ENCODE measurements around the gene SPTBN1. TPM values are rescaled to one million over a fixed set of nuclear protein-coding genes. Genes with fewer than 3 reads are reported as not detected.

The SPTBN1 gene
- total RNA-seq, 1 donor from 2014 or later = 680 TPM

GRCh38 chr2:54603796-54604195, 147.7 kb downstream of the SPTBN1 start:
- no peak for DNase-seq (ENCODE audit: extremely low read depth, low read depth, low spot score)

- no peak for DNase-seq (ENCODE audit: extremely low read depth, low read depth, low spot score)
Observed at GRCh38 chr2:54604871-54605270, 148.7 kb downstream of the SPTBN1 start.

GRCh38 chr2:54605836-54606235, 149.7 kb downstream of the SPTBN1 start:
- no peak for DNase-seq (ENCODE audit: extremely low read depth, low read depth, low spot score)

- no peak for DNase-seq (ENCODE audit: extremely low read depth, low read depth, low spot score)
Observed at GRCh38 chr2:54606393-54606958, 150.3 kb downstream of the SPTBN1 start.

- DNase-seq (ENCODE audit: extremely low read depth, low read depth, low spot score) = no peak
Observed at GRCh38 chr2:54608224-54608623, 152.1 kb downstream of the SPTBN1 start.

- DNase-seq (ENCODE audit: extremely low read depth, low read depth, low spot score) = no peak
Observed at GRCh38 chr2:54609241-54609640, 153.1 kb downstream of the SPTBN1 start.

GRCh38 chr2:54609647-54610046, 153.5 kb downstream of the SPTBN1 start:
- no peak for DNase-seq (ENCODE audit: extremely low read depth, low read depth, low spot score)

- DNase-seq (ENCODE audit: extremely low read depth, low read depth, low spot score) = no peak
Observed at GRCh38 chr2:54610700-54611099, 154.6 kb downstream of the SPTBN1 start.

- no peak for DNase-seq (ENCODE audit: extremely low read depth, low read depth, low spot score)
Observed at GRCh38 chr2:54611830-54612545, 155.9 kb downstream of the SPTBN1 start.

- DNase-seq (ENCODE audit: extremely low read depth, low read depth, low spot score) = no peak
Observed at GRCh38 chr2:54613386-54613785, 157.3 kb downstream of the SPTBN1 start.

GRCh38 chr2:54613794-54614257, 157.7 kb downstream of the SPTBN1 start:
- no peak for DNase-seq (ENCODE audit: extremely low read depth, low read depth, low spot score)

GRCh38 chr2:54614819-54615218, 158.7 kb downstream of the SPTBN1 start:
- no peak for DNase-seq (ENCODE audit: extremely low read depth, low read depth, low spot score)

GRCh38 chr2:54615832-54616534, 159.9 kb downstream of the SPTBN1 start:
- DNase-seq (ENCODE audit: extremely low read depth, low read depth, low spot score) = no peak

- no peak for DNase-seq (ENCODE audit: extremely low read depth, low read depth, low spot score)
Observed at GRCh38 chr2:54617409-54617808, 161.3 kb downstream of the SPTBN1 start.

- DNase-seq (ENCODE audit: extremely low read depth, low read depth, low spot score) = no peak
Observed at GRCh38 chr2:54618646-54619565, 162.8 kb downstream of the SPTBN1 start.

- DNase-seq (ENCODE audit: extremely low read depth, low read depth, low spot score) = no peak
Observed at GRCh38 chr2:54619660-54620231, 163.6 kb downstream of the SPTBN1 start.

GRCh38 chr2:54620948-54621347, 164.8 kb downstream of the SPTBN1 start:
- no peak for DNase-seq (ENCODE audit: extremely low read depth, low read depth, low spot score)

- no peak for DNase-seq (ENCODE audit: extremely low read depth, low read depth, low spot score)
Observed at GRCh38 chr2:54624591-54625071, 168.5 kb downstream of the SPTBN1 start.

- no peak for DNase-seq (ENCODE audit: extremely low read depth, low read depth, low spot score)
Observed at GRCh38 chr2:54626131-54626530, 170.0 kb downstream of the SPTBN1 start.

GRCh38 chr2:54626884-54627283, 170.8 kb downstream of the SPTBN1 start:
- no peak for DNase-seq (ENCODE audit: extremely low read depth, low read depth, low spot score)

Measured in glomerular endothelial cell (primary cell).